K562 (cell line): ENCODE results near the gene PAXIP1. TPM values are rescaled to one million over a fixed set of nuclear protein-coding genes. Genes with fewer than 3 reads are reported as not detected.

Experiments
- ATAC-seq: fragments of 200-7000 bp; cut with Tn5 transposase; 3 replicates; pipeline ENCODE4 v1.9.1; 2020; ENCODE audit warnings: moderate library complexity
- BruUV-seq: library from RNA; stranded (reverse); fragments of 400-500 nt; replicated peaks from 2 replicates; lab custom pipeline; 2021; lab: Mats Ljungman, UMichigan
- CTCF ChIA-PET: fragments of 300-600 bp; formaldehyde crosslinking; extraction: SDS; loops from one replicate; lab custom pipeline; 2021; ENCODE audit warnings: low intra/inter-chr PET ratio; lab: Yijun Ruan, JAX
- POLR2A ChIA-PET: fragments of 300-600, 350-650 bp; sonication (Branson Sonifier 250); formaldehyde crosslinking; extraction: SDS; loops from one replicate; lab custom pipeline; 2021; ENCODE audit warnings: antibody characterized with exemption, inconsistent platforms; lab: Yijun Ruan, JAX
- DNase-seq, 4 experiments: peaks; one replicate each; pipeline versions ENCODE4 v3.0.0 to v3.0.0-alpha.2; 2011 to 2018; ENCODE audit warnings: low spot score in 3 of 4, mixed read lengths in 3 of 4; ENCODE audit errors: extremely low read depth in 1 of 4
- FAIRE-seq: peaks from 2 replicates; lab custom pipeline; 2011; peaks lifted over from hg19 to GRCh38; lab: Jason Lieb, UNC
- H2AFZ ChIP-seq: 2 replicates; pipeline ENCODE4 v1.6.0; 2011; ENCODE audit warnings: low read depth, low read length, control low read depth, inconsistent platforms
- H3K27ac ChIP-seq: fragments of 200-600 bp; 3 replicates; pipeline ENCODE4 v1.8.0; 2011; ENCODE audit warnings: low read depth, mild to moderate bottlenecking, control low read depth, inconsistent platforms, low read length, moderate library complexity, mixed read lengths; ENCODE audit errors: extremely low read depth
- H3K27me3 ChIP-seq, 2 experiments: fragments of 300-600 bp in 1 of 2; 2 replicates in 1 of 2; 3 replicates in 1 of 2; pipeline versions ENCODE4 v1.6.0 to v1.8.0; 2011; ENCODE audit warnings: inconsistent platforms in 2 of 2, low read length in 2 of 2, mild to moderate bottlenecking in 1 of 2, mixed read lengths in 1 of 2, moderate library complexity in 1 of 2; ENCODE audit not compliant: control insufficient read depth in 2 of 2, insufficient read depth in 2 of 2
- H3K36me3 ChIP-seq: fragments of 300-600 bp; 3 replicates; pipeline ENCODE4 v1.8.0; 2011; ENCODE audit warnings: mild to moderate bottlenecking, low read length, inconsistent platforms; ENCODE audit not compliant: control insufficient read depth, insufficient read depth
- H3K4me1 ChIP-seq, 2 experiments: fragments of 200-600 bp in 1 of 2; replicated peaks in 1 of 2; 2 replicates in 1 of 2; 3 replicates in 1 of 2; pipeline versions ENCODE4 v1.5.1 to v1.8.0; 2011; ENCODE audit warnings: inconsistent platforms in 2 of 2, low read length in 2 of 2, mild to moderate bottlenecking in 1 of 2, mixed read lengths in 1 of 2, moderate library complexity in 1 of 2; ENCODE audit not compliant: control insufficient read depth in 2 of 2, insufficient read depth in 2 of 2
- H3K4me2 ChIP-seq: 2 replicates; pipeline ENCODE4 v1.6.1; 2011; ENCODE audit warnings: low read length, control low read depth, inconsistent platforms, mixed read lengths; ENCODE audit not compliant: insufficient read depth
- H3K4me3 ChIP-seq: fragments of 200-600 bp; sonication (generic), shearing (Covaris generic); 2 replicates; pipeline ENCODE4 v1.5.1; 2016; ENCODE audit warnings: control low read depth, inconsistent platforms
- H3K79me2 ChIP-seq: fragments of 200-600 bp; 3 replicates; pipeline ENCODE4 v1.8.0; 2011; ENCODE audit warnings: low read length, inconsistent platforms; ENCODE audit not compliant: control insufficient read depth, insufficient read depth
- H3K9ac ChIP-seq, 2 experiments: 2 replicates each; pipeline versions ENCODE4 v1.6.0 to v1.6.1; 2011; ENCODE audit warnings: low read depth in 2 of 2, low read length in 2 of 2, control low read depth in 1 of 2, inconsistent platforms in 1 of 2, mild to moderate bottlenecking in 1 of 2, mixed read lengths in 1 of 2; ENCODE audit not compliant: insufficient read depth in 1 of 2
- H3K9me1 ChIP-seq: one replicate; pipeline ENCODE4 v1.6.0; 2011; ENCODE audit warnings: inconsistent platforms, mild to moderate bottlenecking, low read length, moderate library complexity; ENCODE audit not compliant: control insufficient read depth, insufficient read depth
- H3K9me3 ChIP-seq: replicated peaks from 2 replicates; pipeline ENCODE4 v1.5.1; 2011; ENCODE audit warnings: low read depth, low read length, inconsistent platforms; ENCODE audit not compliant: control insufficient read depth, insufficient read depth
- H4K20me1 ChIP-seq: replicated peaks from 2 replicates; pipeline ENCODE4 v1.6.1; 2011; ENCODE audit warnings: low read length, inconsistent platforms, mixed read lengths; ENCODE audit not compliant: control insufficient read depth, insufficient read depth
- FOSL1 ChIP-seq: fragments of 200-800 bp; sonication (Bioruptor generic); conservative IDR thresholded peaks from 2 replicates; pipeline ENCODE4 v1.6.1; 2016; ENCODE audit warnings: missing genetic modification characterization, missing compliant biosample characterization
- TAF15 ChIP-seq: fragments of 200-400 bp; formaldehyde crosslinking; IDR thresholded peaks from 2 replicates; pipeline ENCODE4 v1.6.1; 2017; ENCODE audit warnings: mild to moderate bottlenecking, low read depth, low read length, moderate library complexity
- TCF7 ChIP-seq: sonication (generic); IDR thresholded peaks from 2 replicates; pipeline ENCODE4 v1.6.1; 2016; ENCODE audit warnings: antibody characterized with exemption, borderline replicate concordance
- ZNF445 ChIP-seq: fragments of 250-450 bp; sonication (Bioruptor Pico); IDR thresholded peaks from 2 replicates; pipeline ENCODE4 v1.4.0; 2020; ENCODE audit warnings: low read depth, mild to moderate bottlenecking, moderate library complexity
- WGBS: fragments of 100-300 bp; shearing (Covaris generic); methylation state at CpG from one replicate; pipeline ENCODE4 v1.1.6; 2016; ENCODE audit warnings: low coverage, mixed read lengths; ENCODE audit not compliant: insufficient coverage; ENCODE audit errors: missing lambda C conversion rate; 5-methylcytosine and 5-hydroxymethylcytosine counted together
- in situ Hi-C: fragments of 300-500 bp; cut with MboI; formaldehyde crosslinking; loops from 4 replicates; pipeline ENCODE4 v1.15.0; 2018; ENCODE audit warnings: inconsistent platforms, mixed read lengths
- intact Hi-C: fragments of 100-400 bp; cut with micrococcal nuclease; formaldehyde crosslinking; loops from 2 replicates; pipeline ENCODE4 v1.14.2; 2022
- polyA plus RNA-seq, 8 experiments: library from polyadenylated mRNA; depleted of rRNA in 4 of 8; stranded (reverse) in 5 of 8; unstranded in 3 of 8; fragments of >200 nt; fragmentation: Nextera tagmentation in 2 of 8; fragmentation: Illumina TruSeq in 1 of 8; extraction: Ambion mirVana in 2 of 8; extraction: Trizol in 1 of 8; gene quantifications; 2 replicates each; pipeline versions ENCODE4 v1.2.1 to v1.2.3, GENCODE V29; 2011 to 2014; ENCODE audit warnings: inconsistent platforms in 1 of 8, missing spikeins in 1 of 8
- total RNA-seq, 7 experiments: library from RNA; depleted of rRNA in 6 of 7; stranded (reverse); fragments of >200 nt in 6 of 7; fragmentation: Illumina TruSeq in 2 of 7; extraction: Trizol in 2 of 7; gene quantifications; 2 replicates each; pipeline versions ENCODE4 v1.2.1 to v1.2.3, GENCODE V29; 2011 to 2021; ENCODE audit warnings: low replicate concordance in 1 of 7

PAXIP1 gene
- total and polyA plus RNA-seq, 9 of the 15 experiments (the other 6 are each of a cell fraction or from before 2014, with no cell fraction given) = 9.7 to 37.9 (median 28.4) TPM

DNA sequence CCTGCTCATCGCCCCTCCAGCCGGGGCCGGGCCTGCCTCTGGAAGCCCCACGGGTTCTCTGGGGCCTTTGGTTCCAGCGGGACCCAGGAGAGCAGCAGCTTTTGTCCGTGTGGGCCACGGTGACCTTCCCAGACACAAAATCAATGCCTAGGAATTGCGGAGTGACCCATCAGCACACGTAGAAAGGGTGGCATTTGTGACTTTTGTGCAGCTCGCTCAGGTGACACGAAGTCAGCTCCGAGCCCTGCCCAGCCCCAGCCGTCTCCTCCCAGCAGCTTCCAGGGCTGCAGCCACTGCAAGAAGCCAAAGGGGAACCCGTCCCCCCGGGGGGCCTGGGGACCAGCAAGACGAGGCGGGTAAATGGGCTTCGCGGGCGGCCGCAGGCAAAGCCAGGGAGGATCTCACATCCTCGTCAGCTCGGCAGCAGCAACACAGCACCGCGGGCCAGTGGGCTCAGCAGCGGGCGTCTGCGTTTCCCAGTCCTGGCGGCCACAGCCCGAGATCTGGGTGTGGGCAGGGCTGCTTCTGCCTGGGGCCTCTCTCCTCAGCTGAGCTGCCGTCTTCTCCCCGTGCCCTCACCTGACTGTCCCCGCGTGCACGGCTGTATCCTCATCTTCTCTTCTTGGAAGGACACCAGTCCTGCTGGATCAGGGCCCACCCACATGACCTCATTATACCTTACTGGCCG is 88.5 kb downstream of the PAXIP1 start:
- no TSS peak for BruUV-seq
- no peaks in the 10 kb centered on the region for H3K36me3 ChIP-seq
- H3K9ac ChIP-seq = no peak overlapping the region; a peak in 1 of 4 replicates
- FAIRE-seq (no peak), DNase-seq (no peak), ATAC-seq (no peak; the same call in 2 of the 3 replicates)
- H3K9me3 ChIP-seq = no peaks in the 10 kb centered on the region
- H3K27ac ChIP-seq = no peak overlapping the region
- intact Hi-C loops = loop anchor here (5.0 kb wide), 1 partner anchor 278 kb away; no protein-coding TSS in a partner anchor
- H3K4me3 ChIP-seq = no peak overlapping the region
- in situ Hi-C loops = no loop called here
- POLR2A ChIA-PET = interaction anchor here (0.7 kb wide), 1 partner anchor 362 kb away, joined by 3 read pairs; no protein-coding TSS in a partner anchor
- no peaks in the 10 kb centered on the region for H3K79me2 ChIP-seq
- H3K9me1 ChIP-seq = no peaks in the 10 kb centered on the region
- peaks cover 24 to 92% of the 10 kb centered on the region in 2 experiments for H3K27me3 ChIP-seq
- WGBS = 16% methylated on average over 36 of the region's 36 CpGs
- TF ChIP-seq ZNF445 (CRISPR knock-in tag) (no peak), FOSL1 (tag) (no peak), TCF7 (no peak), TAF15 (no peak)
- TF ChIP-seq, all 486 proteins: peak for 0
- H3K4me2 ChIP-seq = no peak overlapping the region
- no peak overlapping the region for H2AFZ ChIP-seq
- no peaks in the 10 kb centered on the region for H4K20me1 ChIP-seq
- peaks cover 0 to 20% of the 10 kb centered on the region in 2 experiments; a peak in 2 of 5 replicates for H3K4me1 ChIP-seq
- CTCF ChIA-PET = interaction anchor here (0.7 to 1.9 kb wide), 4 partner anchors 12 to 854 kb away, joined by 3 to 8 read pairs (median 6); no protein-coding TSS in a partner anchor
